Sigmoid colon (tissue), 4 donors: ENCODE data around the gene ENDOU.

Source experiments
- CTCF ChIP-seq, 4 experiments: fragments of 450-650 bp in 3 of 4; fragments of 200-600 bp in 1 of 4; IDR thresholded peaks; one replicate each; pipeline ENCODE4 v1.5.1; 2016 to 2019; ENCODE audit warnings: antibody characterized with exemption in 4 of 4, mild to moderate bottlenecking in 3 of 4, moderate library complexity in 2 of 4
- POLR2AphosphoS5 ChIP-seq, 4 donors: sonication (generic); formaldehyde crosslinking; IDR thresholded peaks; one replicate each; pipeline ENCODE4 v1.6.1; 2017; ENCODE audit warnings: antibody characterized with exemption in 4 of 4

GRCh38 chr12:47730341-47730744 lies 5.1 kb upstream of the ENDOU start:
- TF ChIP-seq CTCF (IDR thresholded peaks at IDR 0.05) (no peak), POLR2AphosphoS5 (IDR thresholded peaks at IDR 0.05) (no peak)
